HEK293 (cell line): Measurements from ENCODE around the gene ZNF577.

ENCODE experiments used
- CTCF ChIA-PET: fragments of 350-600 bp; formaldehyde crosslinking; extraction: SDS; loops from one replicate; lab custom pipeline; 2021; ENCODE audit warnings: antibody characterized with exemption; lab: Yijun Ruan, JAX
- POLR2A ChIA-PET: fragments of 300-600 bp; formaldehyde crosslinking; extraction: SDS; loops from one replicate; lab custom pipeline; 2020; ENCODE audit warnings: antibody characterized with exemption, inconsistent platforms; lab: Yijun Ruan, JAX
- H3K27ac ChIP-seq: fragments of 200-500 bp; sonication (Bioruptor generic); 2 replicates; pipeline ENCODE4 v1.5.1; 2014; ENCODE audit warnings: low read depth, low read length, control low read depth, inconsistent platforms; ENCODE audit errors: extremely low read depth
- H3K36me3 ChIP-seq, 2 experiments: fragments of 200-500 bp in 1 of 2; sonication (Bioruptor generic) in 1 of 2; 1 replicate in 1 of 2; 2 replicates in 1 of 2; pipeline ENCODE4 v1.5.1; 2014 to 2017; ENCODE audit warnings: inconsistent platforms in 2 of 2, low read length in 2 of 2; ENCODE audit not compliant: control insufficient read depth in 2 of 2, insufficient read depth in 1 of 2
- H3K4me1 ChIP-seq: fragments of 200-500 bp; sonication (Bioruptor generic); 2 replicates; pipeline ENCODE4 v1.5.1; 2014; ENCODE audit warnings: mild to moderate bottlenecking, low read length, inconsistent platforms; ENCODE audit not compliant: control insufficient read depth, insufficient read depth
- H3K4me3 ChIP-seq: 2 replicates; pipeline ENCODE4 v1.5.1; 2011; ENCODE audit warnings: low read depth, mild to moderate bottlenecking, control low read depth, low read length, moderate library complexity
- H3K9me3 ChIP-seq: fragments of 200-500 bp; sonication (Bioruptor generic); 2 replicates; pipeline ENCODE4 v1.5.1; 2014; ENCODE audit warnings: low read depth, low read length, inconsistent platforms; ENCODE audit not compliant: control insufficient read depth, insufficient read depth
- HOXD13 ChIP-seq: sonication (generic); formaldehyde crosslinking; IDR thresholded peaks from 2 replicates; pipeline ENCODE4 v1.8.0; 2022; ENCODE audit warnings: missing genetic modification reagents, borderline replicate concordance
- KLF8 ChIP-seq: fragments of 450-650 bp; formaldehyde crosslinking; IDR thresholded peaks from 2 replicates; pipeline ENCODE4 v1.5.1; 2016; ENCODE audit warnings: missing biosample characterization, missing genetic modification characterization
- SP7 ChIP-seq: fragments of 450-650 bp; formaldehyde crosslinking; IDR thresholded peaks from 2 replicates; pipeline ENCODE4 v1.5.1; 2016; ENCODE audit warnings: missing biosample characterization, missing genetic modification characterization
- TCF7L2 ChIP-seq: IDR thresholded peaks from 2 replicates; pipeline ENCODE4 v1.6.1; 2011; ENCODE audit warnings: low read depth, mild to moderate bottlenecking, inconsistent platforms, low read length, moderate library complexity, borderline replicate concordance
- ZBTB26 ChIP-seq: fragments of 450-650 bp; formaldehyde crosslinking; optimal IDR thresholded peaks from 2 replicates; pipeline ENCODE3; 2016; ENCODE audit warnings: missing biosample characterization, mild to moderate bottlenecking, missing genetic modification characterization
- ZFP37 ChIP-seq: fragments of 450-650 bp; formaldehyde crosslinking; IDR thresholded peaks from 2 replicates; pipeline ENCODE4 v1.5.1; 2016; ENCODE audit warnings: missing biosample characterization, missing genetic modification characterization
- ZNF202 ChIP-seq: fragments of 450-650 bp; formaldehyde crosslinking; IDR thresholded peaks from 2 replicates; pipeline ENCODE4 v1.5.1; 2016; ENCODE audit warnings: missing biosample characterization, missing genetic modification characterization, borderline replicate concordance
- ZNF473 ChIP-seq: fragments of 450-650 bp; formaldehyde crosslinking; IDR thresholded peaks from 2 replicates; pipeline ENCODE4 v1.5.1; 2017; ENCODE audit warnings: missing biosample characterization, missing genetic modification characterization
- ZNF514 ChIP-seq: fragments of 450-650 bp; formaldehyde crosslinking; IDR thresholded peaks from 2 replicates; pipeline ENCODE4 v1.5.1; 2016; ENCODE audit warnings: missing biosample characterization, missing genetic modification characterization
- ZNF530 ChIP-seq: fragments of 450-650 bp; formaldehyde crosslinking; IDR thresholded peaks from 2 replicates; pipeline ENCODE4 v1.5.1; 2016; ENCODE audit warnings: low read depth, missing biosample characterization, missing genetic modification characterization
- ZNF548 ChIP-seq: fragments of 450-650 bp; formaldehyde crosslinking; IDR thresholded peaks from 2 replicates; pipeline ENCODE4 v1.5.1; 2016; ENCODE audit warnings: missing biosample characterization, missing genetic modification characterization
- ZNF561 ChIP-seq: fragments of 450-650 bp; IDR thresholded peaks from 2 replicates; pipeline ENCODE4 v1.5.1; 2018; ENCODE audit warnings: missing biosample characterization, missing genetic modification characterization, borderline replicate concordance
- ZNF658 ChIP-seq: fragments of 450-650 bp; formaldehyde crosslinking; IDR thresholded peaks from 2 replicates; pipeline ENCODE4; 2016; ENCODE audit warnings: missing biosample characterization, missing genetic modification characterization
- ZSCAN23 ChIP-seq: fragments of 450-650 bp; formaldehyde crosslinking; IDR thresholded peaks from 2 replicates; pipeline ENCODE4 v1.5.1; 2016; ENCODE audit warnings: missing biosample characterization, missing genetic modification characterization
- TF ChIP-seq, protein P1 (sequence below): fragments of 450-650 bp; formaldehyde crosslinking; IDR thresholded peaks from 2 replicates; pipeline ENCODE4 v1.5.1; 2016; ENCODE audit warnings: missing biosample characterization, missing genetic modification characterization
- TF ChIP-seq, protein P2 (sequence below): fragments of 450-650 bp; formaldehyde crosslinking; IDR thresholded peaks from 2 replicates; pipeline ENCODE4 v1.5.1; 2016; ENCODE audit warnings: missing biosample characterization, missing genetic modification characterization
- TF ChIP-seq, protein P3 (sequence below): fragments of 450-650 bp; formaldehyde crosslinking; IDR thresholded peaks from 2 replicates; pipeline ENCODE4 v1.5.1; 2016; ENCODE audit warnings: missing biosample characterization, missing genetic modification characterization

ZNF577 gene

GRCh38 chr19:51822325-51822724 is 65.4 kb downstream of the ZNF577 start:
- no peak overlapping the region for H3K4me3 ChIP-seq
- TF ChIP-seq ZBTB26 (tag by site-specific recombination) (no peak), SP7 (no peak), ZFP37 (tag by site-specific recombination) (no peak), ZNF658 (no peak), HOXD13 (CRISPR knock-in tag) (no peak), ZNF561 (tag by site-specific recombination) (no peak), TCF7L2 (no peak), ZNF202 (tag by site-specific recombination) (no peak), ZNF473 (tag by site-specific recombination) (no peak), ZSCAN23 (tag by site-specific recombination) (no peak), ZNF530 (tag by site-specific recombination) (no peak), ZNF548 (tag by site-specific recombination) (no peak), KLF8 (tag by site-specific recombination) (no peak), ZNF514 (tag by site-specific recombination) (no peak)
- TF ChIP-seq, protein P1, sequence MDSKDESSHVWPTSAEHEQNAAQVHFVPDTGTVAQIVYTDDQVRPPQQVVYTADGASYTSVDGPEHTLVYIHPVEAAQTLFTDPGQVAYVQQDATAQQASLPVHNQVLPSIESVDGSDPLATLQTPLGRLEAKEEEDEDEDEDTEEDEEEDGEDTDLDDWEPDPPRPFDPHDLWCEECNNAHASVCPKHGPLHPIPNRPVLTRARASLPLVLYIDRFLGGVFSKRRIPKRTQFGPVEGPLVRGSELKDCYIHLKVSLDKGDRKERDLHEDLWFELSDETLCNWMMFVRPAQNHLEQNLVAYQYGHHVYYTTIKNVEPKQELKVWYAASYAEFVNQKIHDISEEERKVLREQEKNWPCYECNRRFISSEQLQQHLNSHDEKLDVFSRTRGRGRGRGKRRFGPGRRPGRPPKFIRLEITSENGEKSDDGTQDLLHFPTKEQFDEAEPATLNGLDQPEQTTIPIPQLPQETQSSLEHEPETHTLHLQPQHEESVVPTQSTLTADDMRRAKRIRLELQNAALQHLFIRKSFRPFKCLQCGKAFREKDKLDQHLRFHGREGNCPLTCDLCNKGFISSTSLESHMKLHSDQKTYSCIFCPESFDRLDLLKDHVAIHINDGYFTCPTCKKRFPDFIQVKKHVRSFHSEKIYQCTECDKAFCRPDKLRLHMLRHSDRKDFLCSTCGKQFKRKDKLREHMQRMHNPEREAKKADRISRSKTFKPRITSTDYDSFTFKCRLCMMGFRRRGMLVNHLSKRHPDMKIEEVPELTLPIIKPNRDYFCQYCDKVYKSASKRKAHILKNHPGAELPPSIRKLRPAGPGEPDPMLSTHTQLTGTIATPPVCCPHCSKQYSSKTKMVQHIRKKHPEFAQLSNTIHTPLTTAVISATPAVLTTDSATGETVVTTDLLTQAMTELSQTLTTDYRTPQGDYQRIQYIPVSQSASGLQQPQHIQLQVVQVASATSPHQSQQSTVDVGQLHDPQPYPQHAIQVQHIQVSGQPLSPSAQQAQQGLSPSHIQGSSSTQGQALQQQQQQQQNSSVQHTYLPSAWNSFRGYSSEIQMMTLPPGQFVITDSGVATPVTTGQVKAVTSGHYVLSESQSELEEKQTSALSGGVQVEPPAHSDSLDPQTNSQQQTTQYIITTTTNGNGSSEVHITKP (tag by site-specific recombination): no peak
- TF ChIP-seq, protein P2, sequence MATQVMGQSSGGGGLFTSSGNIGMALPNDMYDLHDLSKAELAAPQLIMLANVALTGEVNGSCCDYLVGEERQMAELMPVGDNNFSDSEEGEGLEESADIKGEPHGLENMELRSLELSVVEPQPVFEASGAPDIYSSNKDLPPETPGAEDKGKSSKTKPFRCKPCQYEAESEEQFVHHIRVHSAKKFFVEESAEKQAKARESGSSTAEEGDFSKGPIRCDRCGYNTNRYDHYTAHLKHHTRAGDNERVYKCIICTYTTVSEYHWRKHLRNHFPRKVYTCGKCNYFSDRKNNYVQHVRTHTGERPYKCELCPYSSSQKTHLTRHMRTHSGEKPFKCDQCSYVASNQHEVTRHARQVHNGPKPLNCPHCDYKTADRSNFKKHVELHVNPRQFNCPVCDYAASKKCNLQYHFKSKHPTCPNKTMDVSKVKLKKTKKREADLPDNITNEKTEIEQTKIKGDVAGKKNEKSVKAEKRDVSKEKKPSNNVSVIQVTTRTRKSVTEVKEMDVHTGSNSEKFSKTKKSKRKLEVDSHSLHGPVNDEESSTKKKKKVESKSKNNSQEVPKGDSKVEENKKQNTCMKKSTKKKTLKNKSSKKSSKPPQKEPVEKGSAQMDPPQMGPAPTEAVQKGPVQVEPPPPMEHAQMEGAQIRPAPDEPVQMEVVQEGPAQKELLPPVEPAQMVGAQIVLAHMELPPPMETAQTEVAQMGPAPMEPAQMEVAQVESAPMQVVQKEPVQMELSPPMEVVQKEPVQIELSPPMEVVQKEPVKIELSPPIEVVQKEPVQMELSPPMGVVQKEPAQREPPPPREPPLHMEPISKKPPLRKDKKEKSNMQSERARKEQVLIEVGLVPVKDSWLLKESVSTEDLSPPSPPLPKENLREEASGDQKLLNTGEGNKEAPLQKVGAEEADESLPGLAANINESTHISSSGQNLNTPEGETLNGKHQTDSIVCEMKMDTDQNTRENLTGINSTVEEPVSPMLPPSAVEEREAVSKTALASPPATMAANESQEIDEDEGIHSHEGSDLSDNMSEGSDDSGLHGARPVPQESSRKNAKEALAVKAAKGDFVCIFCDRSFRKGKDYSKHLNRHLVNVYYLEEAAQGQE (tag by site-specific recombination): no peak
- TF ChIP-seq, protein P3, sequence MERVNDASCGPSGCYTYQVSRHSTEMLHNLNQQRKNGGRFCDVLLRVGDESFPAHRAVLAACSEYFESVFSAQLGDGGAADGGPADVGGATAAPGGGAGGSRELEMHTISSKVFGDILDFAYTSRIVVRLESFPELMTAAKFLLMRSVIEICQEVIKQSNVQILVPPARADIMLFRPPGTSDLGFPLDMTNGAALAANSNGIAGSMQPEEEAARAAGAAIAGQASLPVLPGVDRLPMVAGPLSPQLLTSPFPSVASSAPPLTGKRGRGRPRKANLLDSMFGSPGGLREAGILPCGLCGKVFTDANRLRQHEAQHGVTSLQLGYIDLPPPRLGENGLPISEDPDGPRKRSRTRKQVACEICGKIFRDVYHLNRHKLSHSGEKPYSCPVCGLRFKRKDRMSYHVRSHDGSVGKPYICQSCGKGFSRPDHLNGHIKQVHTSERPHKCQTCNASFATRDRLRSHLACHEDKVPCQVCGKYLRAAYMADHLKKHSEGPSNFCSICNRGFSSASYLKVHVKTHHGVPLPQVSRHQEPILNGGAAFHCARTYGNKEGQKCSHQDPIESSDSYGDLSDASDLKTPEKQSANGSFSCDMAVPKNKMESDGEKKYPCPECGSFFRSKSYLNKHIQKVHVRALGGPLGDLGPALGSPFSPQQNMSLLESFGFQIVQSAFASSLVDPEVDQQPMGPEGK (tag by site-specific recombination): no peak
- TF ChIP-seq, all 188 proteins: peak for 0
- Histone ChIP-seq H3K36me3 (no peaks in the 10 kb centered on the region), H3K9me3 (no peaks in the 10 kb centered on the region; the same call in 1 of the 2 replicates), H3K4me1 (no peaks in the 10 kb centered on the region), H3K27ac (no peak overlapping the region)
- ChIA-PET POLR2A (no interaction called here), CTCF (interaction anchor here (0.5 to 1.1 kb wide), 4 partner anchors 13 to 1766 kb away, joined by 3 to 6 read pairs (median 3); no protein-coding TSS in a partner anchor)
